ENCODE data around the gene PHTF2.

GRCh38 chr7:77753173-77753572 is 45.4 kb upstream of the PHTF2 start:
- no peak for TF ChIP-seq ZBTB10 (tag by site-specific recombination; IDR thresholded peaks at IDR 0.05)
- TF ChIP-seq MEIS1 (CRISPR knock-in tag; IDR thresholded peaks at IDR 0.05; ENCODE audit: borderline replicate concordance): no peak
- no peak for TF ChIP-seq CTCF (tag by site-specific recombination; IDR thresholded peaks at IDR 0.05)
- TF ChIP-seq ZNF354C (tag by site-specific recombination; IDR thresholded peaks at IDR 0.05; ENCODE audit: borderline replicate concordance, low read depth): no peak
- TF ChIP-seq ZNF610 (tag by site-specific recombination; IDR thresholded peaks at IDR 0.05; ENCODE audit: borderline replicate concordance): no peak
- no peak for TF ChIP-seq ZNF571 (tag by site-specific recombination; IDR thresholded peaks at IDR 0.05)
- TF ChIP-seq INSM2 (tag by site-specific recombination; IDR thresholded peaks at IDR 0.05): no peak
- TF ChIP-seq ZNF521 (tag by site-specific recombination; IDR thresholded peaks at IDR 0.05): no peak
